GM13977 (cell line): ENCODE results near the gene MEIS3.
A peak's percentile ranks its signal among the peaks of the same experiment; 100 is the strongest.
"Not testable (repeated sequence)": the region's sequence is repeated elsewhere in the genome, so short reads cannot be mapped to it uniquely, and the experiment has no call there.

Experiments used
- DNase-seq: peaks from one replicate; pipeline ENCODE4 v3.0.0; 2012; ENCODE audit warnings: low spot score
- in situ Hi-C: fragments of 300-500 bp; cut with MboI; formaldehyde crosslinking; loops from one replicate; pipeline ENCODE4 v1.12.0; 2022; ENCODE audit warnings: low sequenced_read_pairs, low pct_unique_long_range_greater_than_20kb, mixed read lengths, inconsistent platforms; ENCODE audit not compliant: unreplicated experiment
- TF ChIP-seq, protein P1 (sequence below): IDR thresholded peaks from 2 replicates; pipeline ENCODE4 v1.5.1; 2012; ENCODE audit warnings: mild to moderate bottlenecking, control low read depth; ENCODE audit not compliant: insufficient read depth; ENCODE audit errors: extremely low read depth, missing control alignments

Gene MEIS3

DNA sequence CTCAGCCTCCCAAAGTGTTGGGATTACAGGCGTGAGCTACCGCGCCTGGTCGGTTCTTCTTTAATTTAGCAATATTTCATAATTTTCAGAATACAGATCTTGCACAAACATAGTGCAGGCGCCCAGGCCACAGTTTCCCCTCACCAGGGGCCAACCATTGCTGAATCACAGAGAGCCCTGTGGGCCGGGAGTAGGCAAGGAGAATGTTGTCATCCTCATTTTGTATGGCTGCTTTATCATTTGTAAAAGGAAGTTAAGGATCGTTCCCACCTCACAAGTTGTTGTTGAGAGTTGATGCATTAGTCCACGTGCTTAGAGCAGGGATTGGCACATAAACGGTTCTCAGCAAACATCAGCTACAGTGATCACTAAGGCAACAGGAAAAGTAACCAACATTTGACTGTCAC, 30.2 kb downstream of the MEIS3 start:
- no peak for DNase-seq
- TF ChIP-seq, protein P1, sequence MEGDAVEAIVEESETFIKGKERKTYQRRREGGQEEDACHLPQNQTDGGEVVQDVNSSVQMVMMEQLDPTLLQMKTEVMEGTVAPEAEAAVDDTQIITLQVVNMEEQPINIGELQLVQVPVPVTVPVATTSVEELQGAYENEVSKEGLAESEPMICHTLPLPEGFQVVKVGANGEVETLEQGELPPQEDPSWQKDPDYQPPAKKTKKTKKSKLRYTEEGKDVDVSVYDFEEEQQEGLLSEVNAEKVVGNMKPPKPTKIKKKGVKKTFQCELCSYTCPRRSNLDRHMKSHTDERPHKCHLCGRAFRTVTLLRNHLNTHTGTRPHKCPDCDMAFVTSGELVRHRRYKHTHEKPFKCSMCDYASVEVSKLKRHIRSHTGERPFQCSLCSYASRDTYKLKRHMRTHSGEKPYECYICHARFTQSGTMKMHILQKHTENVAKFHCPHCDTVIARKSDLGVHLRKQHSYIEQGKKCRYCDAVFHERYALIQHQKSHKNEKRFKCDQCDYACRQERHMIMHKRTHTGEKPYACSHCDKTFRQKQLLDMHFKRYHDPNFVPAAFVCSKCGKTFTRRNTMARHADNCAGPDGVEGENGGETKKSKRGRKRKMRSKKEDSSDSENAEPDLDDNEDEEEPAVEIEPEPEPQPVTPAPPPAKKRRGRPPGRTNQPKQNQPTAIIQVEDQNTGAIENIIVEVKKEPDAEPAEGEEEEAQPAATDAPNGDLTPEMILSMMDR, result no peak

DNA sequence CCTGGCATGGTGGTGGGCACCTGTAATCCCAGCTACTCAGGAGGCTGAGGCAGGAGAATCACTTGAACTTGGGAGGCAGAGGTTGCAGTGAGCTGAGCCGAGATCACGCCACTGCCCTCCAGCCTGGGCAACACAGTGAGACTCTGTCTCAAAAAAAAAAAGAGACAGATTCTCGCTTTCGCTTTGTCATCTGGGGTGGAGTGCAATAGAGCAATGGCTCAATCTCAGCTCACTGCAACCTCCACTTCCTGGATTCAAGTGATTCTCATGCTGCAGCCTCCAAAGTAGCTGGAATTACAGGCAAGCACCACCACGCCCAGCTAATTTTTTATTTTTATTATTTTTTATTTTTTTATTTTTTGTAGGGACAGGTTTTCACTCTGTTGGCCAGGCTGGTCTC, 30.6 kb downstream of the MEIS3 start:
- in situ Hi-C loops, result loop anchor here (10.0 kb wide), 1 partner anchor 84 kb away; the partner anchor contains the start of gene C5AR1
- not testable (repeated sequence) for DNase-seq

More for the DNA sequence above, 30.2 kb downstream of the MEIS3 start:
- in situ Hi-C loops, result loop anchor here (10.0 kb wide), 1 partner anchor 84 kb away; the partner anchor contains the start of gene C5AR1

DNA sequence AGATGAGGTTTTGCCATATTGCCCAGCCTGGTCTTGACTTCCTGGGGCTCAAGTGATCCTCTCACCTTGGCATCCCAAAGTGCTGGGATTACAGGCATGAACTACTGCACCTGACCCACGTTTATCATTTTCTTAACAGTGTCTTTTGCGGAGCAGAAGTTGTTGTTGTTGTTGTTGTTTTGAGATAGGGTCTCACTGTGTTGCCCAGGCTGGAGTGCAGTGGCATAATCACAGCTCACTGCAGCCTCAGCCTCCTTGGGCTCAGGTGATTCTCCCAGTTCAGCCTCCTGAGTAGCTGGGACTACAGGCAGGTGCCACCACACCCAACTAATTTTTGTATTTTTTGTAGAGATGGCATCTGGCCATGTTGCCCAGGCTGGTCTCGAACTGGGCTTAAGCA, 31.7 kb downstream of the MEIS3 start:
- DNase-seq, result not testable (repeated sequence)
- in situ Hi-C loops, result loop anchor here (10.0 kb wide), 1 partner anchor 83 kb away; the partner anchor contains the start of gene C5AR1

DNA sequence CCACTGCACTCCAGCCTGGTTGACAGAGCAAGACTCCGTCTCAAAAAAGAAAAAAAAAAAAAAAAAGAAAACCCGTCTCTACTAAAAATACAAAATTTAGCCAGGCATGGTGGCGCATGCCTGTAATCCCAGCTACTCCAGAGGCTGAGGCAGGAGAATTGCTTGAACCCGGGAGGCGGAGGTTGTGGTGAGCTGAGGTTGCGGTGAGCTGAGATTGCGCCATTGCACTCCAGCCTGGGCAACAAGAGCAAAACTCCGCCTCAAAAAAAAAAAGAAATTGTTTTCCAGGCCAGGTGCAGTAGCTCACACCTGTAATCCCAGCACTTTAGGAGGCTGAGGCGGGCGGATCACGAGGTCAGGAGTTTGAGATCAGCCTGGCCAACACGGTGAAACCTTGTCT, 32.7 kb downstream of the MEIS3 start:
- not testable (repeated sequence) for DNase-seq
- in situ Hi-C loops, result loop anchor here (10.0 kb wide), 1 partner anchor 82 kb away; the partner anchor contains the start of gene C5AR1

DNA sequence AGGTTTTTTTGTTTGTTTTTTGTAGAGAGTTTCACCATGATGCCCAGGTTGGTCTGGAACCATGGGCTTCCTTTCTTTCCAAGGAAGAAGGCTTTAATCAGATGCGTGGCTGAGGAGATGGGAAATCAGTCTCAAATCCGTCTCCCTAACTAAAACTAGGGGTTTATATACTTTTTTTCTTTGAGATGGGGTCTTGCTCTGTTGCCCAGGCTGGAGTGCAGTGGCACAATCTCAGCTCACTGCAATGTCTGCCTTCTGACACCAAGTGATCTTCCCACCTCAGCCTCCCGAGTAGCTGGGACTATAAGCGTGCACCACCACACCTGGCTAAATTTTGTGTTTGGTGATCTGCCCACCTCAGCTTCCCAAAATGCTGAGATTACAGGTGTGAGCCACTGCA, 34.8 kb downstream of the MEIS3 start:
- in situ Hi-C loops, result loop anchor here (10.0 kb wide), 1 partner anchor 80 kb away; the partner anchor contains the start of gene C5AR1
- DNase-seq, result not testable (repeated sequence)

DNA sequence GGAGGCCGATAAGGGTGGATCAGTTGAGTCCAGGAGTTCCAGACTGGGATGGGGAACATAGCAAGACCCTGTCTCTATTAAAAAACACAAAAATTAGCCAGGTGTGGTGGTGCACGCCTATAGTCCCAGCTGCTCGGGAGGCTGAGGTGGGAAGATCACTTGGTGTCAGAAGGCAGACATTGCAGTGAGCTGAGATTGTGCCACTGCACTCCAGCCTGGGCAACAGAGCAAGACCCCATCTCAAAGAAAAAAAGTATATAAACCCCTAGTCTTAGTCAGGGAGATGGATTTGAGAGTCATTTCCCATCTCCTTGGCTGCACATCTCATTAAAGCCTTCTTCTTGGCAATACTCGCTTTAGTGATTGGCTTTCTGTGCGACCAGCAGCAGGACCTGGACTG, 35.4 kb downstream of the MEIS3 start:
- in situ Hi-C loops, result loop anchor here (10.0 kb wide), 1 partner anchor 79 kb away; the partner anchor contains the start of gene C5AR1
- DNase-seq, result not testable (repeated sequence)

DNA sequence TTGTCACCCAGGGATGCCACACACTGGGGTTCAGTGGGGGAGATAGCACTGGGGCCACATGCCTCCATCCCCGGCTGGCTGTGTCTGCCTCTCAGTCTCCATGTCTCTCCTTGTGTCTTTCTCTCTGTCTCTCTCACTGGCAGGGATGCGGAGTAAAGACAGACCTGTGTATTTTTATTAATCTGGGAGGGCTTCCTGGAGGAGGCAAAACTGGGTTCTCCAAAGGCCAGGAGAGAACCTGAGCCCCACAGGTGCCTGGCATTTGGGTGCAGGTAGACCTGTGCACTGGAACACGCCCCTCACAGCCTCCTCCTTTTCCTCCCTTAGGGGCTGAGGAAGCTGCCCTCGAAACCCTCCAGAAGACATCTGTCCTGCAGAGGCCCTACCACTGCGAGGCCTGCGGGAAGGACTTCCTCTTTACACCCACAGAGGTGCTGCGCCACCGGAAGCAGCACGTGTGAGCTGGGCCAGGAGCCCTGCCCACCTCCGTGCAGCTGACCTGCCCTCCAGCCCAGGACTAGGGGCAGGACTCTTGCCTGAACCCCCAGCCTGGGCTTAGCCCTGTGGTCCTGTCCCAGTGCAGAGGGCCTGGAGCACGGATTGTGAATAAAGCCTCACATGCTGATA, 37.6 kb downstream of the MEIS3 start:
- in situ Hi-C loops, result loop anchor here (10.0 kb wide), 1 partner anchor 77 kb away; the partner anchor contains the start of gene C5AR1
- DNase-seq, result peak; percentile 38
- TF ChIP-seq, protein P1, result no peak

DNA sequence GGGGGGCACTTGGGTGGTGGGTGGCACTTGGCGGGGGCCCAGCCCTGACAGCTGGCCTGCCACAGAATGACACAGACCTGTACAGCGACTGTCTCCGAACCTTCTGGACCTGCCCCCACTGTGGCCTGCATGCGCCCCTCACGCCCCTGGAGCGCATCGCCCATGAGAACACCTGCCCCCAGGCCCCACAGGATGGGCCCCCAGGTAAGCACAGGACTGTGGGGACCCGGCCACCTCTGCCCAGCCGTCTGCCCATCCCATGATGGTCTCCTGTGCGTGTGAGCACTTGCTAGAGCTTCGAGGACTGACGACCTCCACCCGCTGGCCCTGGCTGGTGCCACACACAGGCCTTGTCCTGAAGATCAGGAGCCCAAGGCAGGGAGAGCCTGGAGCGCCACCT, 38.2 kb downstream of the MEIS3 start:
- in situ Hi-C loops, result loop anchor here (10.0 kb wide), 1 partner anchor 76 kb away; the partner anchor contains the start of gene C5AR1
- TF ChIP-seq, protein P1, result no peak
- DNase-seq, result no peak

DNA sequence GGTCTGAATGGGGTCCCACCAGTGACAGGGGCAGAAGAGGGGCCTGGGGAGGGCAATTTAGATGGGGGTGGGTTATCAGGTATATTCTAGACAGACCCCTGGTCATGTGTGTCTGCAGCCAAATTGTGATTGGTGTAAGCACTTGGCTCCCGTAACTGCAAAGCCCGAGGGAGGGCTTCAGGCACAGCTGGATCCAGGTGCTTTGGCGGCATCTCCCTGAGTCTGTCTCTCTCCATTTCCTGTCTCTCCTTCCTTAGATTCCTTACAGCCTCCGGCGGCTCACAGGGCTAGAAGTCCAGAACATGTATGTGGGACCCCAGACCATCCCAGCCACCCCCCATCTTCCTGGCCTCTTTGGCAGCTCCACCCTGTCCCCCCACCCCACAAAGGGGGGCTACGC, 38.8 kb downstream of the MEIS3 start:
- TF ChIP-seq, protein P1, result no peak
- in situ Hi-C loops, result loop anchor here (10.0 kb wide), 1 partner anchor 76 kb away; the partner anchor contains the start of gene C5AR1
- DNase-seq, result no peak
